ENCODE results near the gene HYOU1.
A peak's percentile ranks its signal among the peaks of the same experiment; 100 is the strongest.
"Not testable (repeated sequence)": the region's sequence is repeated elsewhere in the genome, so short reads cannot be mapped to it uniquely, and the experiment has no call there.

HYOU1 gene

DNA sequence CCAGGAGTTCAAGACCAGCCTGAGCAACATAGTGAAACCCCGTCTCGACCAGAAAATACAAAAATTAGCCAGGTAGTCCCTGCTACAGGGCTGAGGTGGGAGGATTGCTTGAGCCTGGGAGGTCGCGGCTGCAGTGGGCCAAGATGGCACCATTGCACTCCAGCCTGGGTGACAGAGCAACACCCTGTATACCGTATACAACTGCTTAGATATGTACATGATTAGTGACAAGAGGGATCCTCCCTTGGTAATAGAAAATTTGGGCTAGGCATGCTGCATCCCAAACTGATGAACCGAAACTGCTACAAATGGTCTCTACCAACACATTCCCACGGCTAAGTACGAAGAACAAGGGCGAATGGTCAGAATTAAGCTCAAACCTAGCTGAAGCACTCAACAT is 14.1 kb downstream of the HYOU1 start:
- DNase-seq: no peak

DNA sequence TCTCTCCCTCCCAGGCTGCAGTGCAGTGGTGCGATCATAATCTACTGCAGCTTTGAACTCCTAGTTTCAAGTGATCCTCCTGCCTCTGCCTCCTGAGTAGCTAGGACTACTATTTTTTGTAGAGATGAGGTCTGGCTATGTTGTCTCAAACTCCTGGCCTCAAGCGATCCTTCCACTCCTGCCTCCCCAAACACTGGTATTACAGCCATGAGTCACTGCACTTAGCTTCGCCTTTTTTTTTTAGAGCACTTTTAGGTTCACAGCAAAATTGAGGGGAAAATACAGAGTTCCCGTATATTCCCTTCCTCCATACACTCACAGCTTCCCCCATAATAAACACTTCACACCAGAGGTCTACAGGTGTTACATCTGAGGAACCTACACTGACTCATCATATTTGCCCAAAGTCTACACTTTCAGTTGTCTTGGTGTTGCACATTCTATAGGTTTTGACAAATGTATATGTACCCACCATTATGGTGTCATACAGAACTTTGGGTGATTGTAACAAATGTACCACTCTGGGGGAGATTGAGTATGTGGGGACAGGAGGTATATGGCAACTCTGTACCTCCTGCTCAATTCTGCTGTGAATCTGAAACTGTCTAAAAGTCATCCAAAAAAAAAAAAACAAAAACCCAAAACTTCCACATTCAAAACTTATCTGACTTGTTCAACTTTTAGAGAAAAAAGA is 15.0 kb downstream of the HYOU1 start:
- no peak for DNase-seq

DNA sequence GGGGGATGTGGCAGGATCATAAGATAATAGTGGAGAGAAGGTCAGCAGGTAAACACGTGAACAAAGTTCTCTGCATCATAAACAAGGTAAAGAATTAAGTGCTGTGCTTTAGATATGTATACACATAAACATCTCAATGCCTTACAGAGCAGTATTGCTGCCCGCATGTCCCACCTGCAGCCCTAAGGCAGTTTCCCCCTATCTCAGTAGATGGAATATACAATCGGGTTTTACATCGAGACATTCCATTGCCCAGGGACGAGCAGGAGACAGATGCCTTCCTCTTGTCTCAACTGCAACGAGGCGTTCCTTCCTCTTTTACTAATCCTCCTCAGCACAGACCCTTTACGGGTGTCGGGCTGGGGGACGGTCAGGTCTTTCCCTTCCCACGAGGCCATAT is 17.5 kb downstream of the HYOU1 start:
- DNase-seq: not testable (repeated sequence)

DNA sequence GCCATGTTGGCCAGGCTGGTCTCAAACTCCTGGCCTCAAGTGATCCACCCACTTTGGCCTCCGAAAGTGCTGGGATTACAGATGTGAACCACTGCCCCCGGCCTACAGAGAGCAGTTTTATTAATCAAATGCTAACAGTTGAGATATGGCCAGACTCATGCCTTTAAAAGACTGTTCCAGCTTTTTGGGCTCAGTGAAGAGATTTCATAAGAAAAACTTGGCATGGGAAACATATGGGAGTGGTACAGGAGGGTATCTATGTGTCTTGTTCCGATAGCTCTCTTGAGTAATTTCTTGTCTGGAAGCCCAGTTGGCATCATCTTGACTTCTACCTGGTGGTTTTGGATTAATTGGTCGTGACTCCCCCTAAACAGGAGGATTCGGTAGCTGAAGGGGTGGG is 18.1 kb downstream of the HYOU1 start:
- DNase-seq: no peak

DNA sequence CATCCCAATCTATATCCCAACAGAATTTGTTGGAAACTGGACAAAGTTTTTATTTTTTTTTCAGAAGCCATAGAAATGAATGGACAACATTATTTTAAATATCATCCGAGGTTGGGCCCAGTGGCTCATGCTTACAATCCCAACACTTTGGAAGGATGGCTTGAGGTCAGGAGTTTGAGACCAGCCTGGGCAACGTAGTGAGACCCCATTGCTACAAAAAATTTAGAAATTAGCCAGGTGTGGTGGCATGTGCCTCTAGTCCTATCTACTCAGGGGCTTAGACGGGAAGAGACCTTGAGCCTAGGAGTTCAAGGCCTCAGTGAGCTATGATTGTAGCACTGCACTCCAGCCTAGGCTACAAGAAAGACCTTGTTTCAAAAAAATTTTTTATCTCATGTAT is 22.2 kb downstream of the HYOU1 start:
- DNase-seq: no peak

DNA sequence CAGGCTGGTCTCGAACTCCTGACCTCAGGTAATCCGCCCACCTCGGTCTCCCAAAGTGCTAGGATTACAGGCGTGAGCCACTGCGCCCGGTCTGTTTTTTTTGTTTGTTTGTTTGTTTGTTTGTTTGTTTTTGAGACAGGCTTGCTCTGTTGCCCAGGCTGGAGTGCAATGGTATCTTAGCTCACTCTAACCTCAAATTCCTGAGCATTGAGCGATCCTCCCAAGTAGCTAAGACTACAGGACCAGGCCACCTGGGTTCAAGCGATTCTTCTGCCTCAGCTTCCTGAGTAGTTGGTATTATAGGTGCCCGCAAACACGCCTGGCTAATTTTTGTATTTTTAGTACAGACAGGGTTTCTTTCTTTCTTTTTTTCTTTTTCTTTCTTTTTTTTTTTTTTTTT is 23.6 kb downstream of the HYOU1 start:
- not testable (repeated sequence) for DNase-seq

DNA sequence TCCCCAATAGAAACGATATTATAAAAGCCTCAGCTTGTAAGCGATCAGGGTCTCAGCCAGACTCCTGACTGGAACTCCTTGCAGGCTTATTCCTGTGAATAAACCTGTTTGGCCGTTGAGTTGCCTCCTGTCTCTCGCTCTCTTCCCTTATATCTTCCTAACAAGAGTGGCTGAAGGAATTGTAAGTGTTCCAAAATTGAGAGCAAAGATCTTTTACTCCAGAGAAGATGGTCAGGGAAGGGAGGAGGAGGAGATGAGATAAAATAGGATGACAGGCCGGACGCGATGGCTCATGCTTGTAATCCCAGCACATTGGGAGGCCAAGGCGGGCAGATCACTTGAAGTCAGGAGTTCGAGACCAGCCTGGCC is 25.1 kb downstream of the HYOU1 start:
- DNase-seq: no peak

DNA sequence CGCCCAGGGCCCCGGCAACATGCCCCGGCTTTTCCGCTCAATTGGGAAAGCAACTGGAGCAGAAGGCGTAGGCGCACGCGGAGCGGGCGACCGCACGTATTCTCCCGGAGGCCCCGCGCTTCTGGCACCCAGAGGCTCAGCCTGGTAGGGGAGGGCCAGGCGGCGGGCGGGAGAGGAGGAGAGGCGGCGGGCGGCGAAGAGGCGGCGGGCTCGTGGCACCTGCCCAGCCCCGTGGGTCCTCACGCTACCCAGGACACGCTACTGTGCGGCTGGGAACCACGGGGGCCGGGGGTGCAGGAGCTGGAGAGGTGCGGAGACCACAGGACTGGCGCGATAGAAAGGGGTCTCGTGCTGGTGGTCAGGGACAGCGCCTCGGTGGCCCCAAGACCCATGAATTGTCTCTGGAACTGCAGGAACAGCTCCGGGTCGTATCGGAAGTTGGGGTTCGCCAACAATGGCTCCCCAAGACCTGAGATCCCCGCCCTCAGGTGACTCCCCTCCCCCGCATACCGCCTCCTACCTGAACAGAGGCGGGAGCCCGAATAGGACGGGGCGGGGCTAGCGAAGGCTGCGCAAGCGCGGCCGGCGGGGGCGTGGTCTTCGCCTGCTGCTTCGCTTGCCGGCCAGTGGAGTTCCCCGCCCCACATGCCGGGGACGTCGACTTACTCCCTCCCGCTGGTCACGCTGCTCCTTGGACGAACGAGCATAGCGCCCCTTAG is 26.5 kb downstream of the HYOU1 start, which contains the start of gene SLC37A4:
TSS of gene SLC37A4 (minus strand) at position 549 of the 719 bp plus-strand sequence.
- DNase-seq: peak; percentile 90 to 91

DNA sequence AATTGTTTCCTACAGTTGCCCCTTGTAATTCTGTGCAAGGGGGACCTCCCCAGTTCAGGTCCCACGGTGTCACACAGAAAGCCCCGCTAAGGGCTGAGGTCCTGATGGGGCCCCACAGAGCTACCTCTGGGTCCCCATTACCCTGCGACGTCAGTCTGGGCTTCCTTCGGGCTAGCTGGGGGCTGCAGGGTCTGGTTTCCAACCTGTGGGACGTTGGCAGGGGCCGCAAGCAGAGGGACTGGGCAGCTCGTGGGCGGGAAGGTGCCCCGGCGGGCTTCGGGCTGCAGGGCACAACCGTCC is 27.0 kb downstream of the HYOU1 start:
- no peak for DNase-seq

DNA sequence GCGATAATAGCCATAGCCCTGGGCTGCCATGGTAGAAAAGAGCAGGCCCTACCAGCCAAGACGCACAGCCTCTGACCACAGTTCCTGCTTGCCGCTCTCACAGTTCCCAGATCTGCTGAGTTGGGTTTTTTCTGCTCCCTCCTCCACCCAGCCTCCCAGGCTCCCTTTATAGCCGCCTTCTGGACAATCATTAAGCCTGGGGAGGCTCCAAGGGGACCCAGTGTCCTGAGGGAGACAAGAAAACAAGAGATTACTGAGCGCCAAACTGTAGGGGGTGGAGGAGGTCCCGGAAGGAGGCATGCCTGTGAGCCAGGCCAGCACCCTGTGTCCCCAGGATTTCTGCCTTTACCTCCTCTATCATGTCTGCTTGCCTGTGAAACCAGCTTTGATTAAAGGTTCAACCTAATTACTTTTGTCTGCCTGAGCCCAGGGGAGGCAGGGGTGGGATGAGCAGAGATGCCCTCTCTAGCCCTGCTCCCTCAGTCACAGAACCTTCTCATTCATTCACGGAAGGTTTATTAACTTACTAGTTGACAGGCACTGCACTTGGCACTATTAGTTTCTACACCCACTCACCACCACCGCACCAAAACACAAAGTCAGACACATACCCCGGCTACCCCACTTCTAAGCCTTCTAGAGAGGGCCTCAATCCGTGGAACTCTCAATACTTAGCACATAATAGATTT is 27.5 kb downstream of the HYOU1 start:
- no peak for DNase-seq

DNA sequence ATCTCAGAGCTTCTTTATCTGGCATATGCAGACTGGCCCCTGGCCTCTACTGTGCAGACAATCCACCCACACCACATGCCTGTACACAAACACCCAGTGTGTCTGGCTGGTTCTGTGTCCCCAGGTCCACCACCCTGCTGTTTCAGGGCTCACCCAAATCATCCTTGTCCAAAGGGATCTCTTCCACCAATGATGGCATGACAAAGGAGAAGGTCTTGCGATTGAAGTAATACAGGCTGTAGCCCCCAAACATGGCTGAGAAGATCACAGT is 28.0 kb downstream of the HYOU1 start:
- DNase-seq: no peak

DNA sequence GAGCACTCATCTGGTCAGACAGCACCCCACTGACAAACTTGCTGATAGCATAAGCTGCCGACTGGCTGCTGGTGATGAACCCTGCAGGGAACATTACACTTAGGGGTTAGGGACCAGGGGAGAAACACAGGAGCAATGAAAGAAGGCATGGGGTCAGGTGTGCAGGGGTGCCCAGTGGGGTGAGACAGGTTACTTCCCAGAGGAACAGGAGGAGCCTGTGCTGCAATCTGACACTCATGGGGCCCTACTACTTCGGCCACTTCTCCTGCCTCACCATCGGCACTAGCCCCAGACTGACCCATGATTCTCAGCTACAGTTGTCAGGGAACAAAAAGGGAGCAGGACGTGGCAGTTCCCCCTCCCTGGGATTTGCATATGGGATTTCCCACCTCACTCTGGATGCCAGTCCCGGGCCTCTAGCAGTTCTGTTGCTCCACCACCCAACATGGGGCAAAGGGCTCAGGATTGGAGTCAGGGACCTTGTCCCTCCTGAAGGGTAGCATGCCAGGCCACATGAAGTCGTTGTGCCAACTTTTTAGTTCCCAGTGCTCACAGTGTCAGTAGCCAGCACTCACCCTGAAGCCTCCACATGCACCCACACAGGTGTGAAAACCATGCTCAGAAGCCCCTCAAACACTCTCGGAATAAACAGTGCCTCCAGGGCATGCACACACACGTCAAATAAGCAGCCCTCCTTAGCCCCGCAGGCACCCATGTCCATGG is 28.5 kb downstream of the HYOU1 start:
- no peak for DNase-seq

DNA sequence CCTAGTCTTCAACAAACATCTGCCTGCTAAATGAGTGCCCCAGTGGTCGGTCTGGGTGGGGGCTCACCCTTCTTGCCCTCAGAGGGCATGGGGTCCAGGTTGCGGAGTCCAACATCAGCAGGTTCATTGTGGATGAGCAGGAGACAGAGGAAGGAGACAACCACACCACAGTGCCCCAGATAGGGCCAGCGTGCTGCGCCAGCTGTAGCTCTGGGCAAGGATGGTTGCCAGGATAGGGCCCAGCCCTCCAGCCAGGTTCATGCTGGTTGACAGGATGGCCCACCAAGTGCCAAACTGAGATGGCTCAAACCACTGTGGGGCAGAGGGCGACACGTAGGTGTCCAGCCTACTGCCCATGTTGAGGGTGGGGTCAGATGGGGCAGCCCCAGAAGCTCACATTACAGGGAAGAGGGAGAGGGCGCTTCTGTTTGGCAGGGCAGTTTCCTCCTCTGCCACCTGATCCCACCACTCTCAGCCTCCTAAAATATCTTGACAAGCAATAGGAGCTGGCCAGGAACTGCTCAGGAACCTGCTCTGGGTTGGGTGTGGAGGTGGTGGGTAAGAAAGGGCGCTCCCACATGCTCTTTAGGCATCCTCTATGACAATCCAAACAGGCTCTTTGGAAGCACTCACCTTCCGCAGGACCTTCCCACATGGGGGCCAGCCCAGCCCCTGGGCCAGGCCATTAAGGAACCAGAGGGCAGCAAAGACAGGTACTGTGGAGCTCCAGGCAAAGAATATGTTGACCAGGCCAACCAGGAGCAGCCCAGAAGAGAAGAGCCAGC is 29.3 kb downstream of the HYOU1 start:
- no peak for DNase-seq

DNA sequence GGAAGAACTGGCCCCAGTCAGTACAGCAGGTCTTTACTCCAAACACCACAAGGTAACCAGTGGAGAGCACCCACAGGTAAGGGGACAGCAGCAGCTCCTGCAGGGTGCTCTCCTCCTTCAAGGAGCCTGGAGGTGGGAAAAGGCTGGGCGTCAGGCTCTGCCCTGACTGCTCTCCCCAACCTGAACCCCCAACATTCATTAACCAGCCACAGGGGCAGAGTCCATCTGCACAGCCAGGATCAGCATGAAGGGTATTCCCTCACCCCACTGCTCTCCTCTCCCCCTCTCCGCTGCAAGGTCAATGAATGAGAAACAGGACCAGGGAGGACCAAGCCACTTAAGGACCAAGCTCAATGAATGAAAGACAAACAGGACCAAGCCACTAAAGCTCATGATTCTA is 30.0 kb downstream of the HYOU1 start:
- DNase-seq: no peak

DNA sequence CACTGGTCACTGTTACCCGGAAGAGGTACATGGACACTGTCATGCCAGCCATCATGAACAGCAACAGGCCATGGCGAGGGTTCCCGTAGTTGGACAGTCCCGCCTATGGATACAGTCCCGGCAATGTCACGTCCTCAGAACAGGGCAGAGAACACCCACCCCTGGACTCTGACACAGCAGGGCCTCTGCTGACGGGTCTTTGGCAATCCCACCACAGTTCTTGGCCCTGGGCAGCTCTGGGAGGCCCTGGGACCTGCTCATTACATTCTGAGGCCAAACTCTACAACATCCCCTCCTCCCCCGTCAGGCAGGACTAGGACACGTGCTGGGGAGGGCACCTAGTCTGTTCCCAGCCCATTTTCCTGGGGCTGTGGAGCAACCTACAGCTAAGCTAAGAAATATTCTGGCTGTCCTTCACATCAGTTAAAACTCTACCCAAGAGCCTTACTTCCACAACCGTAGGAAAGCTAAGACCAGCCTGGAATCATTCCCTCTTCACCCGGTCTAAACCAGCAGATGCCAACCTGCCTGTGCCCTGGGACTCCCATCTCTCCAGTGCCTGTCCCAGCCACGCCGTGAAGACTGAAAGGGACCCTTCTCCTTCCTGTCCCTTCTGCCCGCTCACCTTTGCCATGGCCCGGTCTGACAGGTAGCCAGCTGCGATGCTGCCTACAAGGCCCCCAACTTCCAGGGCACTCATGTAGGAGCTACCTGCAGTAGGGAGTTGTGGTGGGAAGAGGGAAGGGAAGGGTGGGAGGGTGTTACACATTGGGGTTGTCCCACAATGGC is 30.8 kb downstream of the HYOU1 start:
- DNase-seq: no peak

DNA sequence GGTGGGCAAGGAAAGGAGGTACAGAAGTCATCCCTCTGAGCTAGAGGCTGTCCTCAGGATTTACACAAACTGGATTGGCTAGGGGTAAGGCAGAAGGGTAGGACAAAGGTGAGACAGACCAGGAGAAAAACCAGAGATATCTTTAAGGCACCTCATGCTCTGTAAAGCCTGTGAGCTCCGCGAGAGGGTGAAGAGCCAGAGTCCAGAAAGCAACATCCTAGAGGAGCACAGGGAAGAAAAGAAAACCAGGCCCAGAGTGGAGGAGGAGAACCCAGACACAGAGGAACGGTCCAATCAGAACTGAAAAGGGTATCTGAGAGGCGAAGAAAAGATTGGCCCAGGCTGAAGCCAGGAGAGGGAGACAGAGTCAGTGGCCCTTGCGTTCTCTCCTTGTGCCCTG is 31.5 kb downstream of the HYOU1 start:
- DNase-seq: no peak

DNA sequence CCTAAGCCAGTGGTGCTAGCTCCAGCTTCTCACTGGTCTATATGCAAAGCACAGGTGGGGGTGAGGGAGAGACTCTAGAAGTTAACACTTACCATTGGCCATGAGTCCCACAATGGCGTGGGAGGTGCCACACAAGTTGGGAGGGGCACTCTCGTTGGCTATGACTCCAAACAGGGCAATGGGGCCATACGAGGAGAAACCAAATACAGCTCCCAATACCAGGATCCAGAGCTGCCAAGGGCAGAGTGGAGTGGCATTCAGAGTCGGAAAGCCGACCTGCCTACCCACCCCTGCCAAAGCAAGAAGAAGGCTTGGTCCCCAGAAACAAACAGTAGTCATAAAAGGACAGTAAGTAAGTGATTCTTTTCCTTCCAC is 31.9 kb downstream of the HYOU1 start:
- no peak for DNase-seq

DNA sequence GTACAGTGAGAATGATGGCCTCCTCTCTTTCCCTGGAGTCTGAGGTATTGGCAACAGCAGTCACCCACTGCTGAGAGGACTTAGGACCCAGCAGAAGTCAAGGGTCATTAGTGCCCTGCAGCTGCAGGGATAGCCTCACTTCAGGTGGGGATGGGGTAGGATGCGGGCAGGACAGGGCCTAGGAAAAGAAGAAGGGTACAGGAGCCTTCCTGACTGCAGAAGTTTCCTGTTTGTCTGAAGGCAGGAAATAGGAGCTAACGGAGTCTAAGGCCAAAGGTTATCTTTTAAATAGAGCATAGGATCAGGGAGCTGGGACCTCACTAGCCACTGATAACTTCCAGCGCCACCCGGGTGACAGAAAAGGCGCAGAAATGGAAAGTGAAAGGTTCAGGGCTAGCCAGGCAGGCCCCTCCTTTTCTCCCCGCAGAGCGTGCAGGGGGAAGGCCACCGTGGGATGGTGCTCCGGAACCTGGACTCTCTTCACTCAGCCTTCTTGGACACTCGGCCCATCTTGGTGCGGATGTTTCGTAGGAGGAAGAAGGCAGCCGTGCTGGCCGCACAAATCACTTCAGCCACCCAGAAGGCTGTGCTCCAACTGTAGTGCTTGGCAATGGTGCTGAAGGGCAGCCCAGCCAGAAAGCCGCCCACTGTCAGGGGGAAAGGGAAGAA is 32.4 kb downstream of the HYOU1 start:
- DNase-seq: no peak

DNA sequence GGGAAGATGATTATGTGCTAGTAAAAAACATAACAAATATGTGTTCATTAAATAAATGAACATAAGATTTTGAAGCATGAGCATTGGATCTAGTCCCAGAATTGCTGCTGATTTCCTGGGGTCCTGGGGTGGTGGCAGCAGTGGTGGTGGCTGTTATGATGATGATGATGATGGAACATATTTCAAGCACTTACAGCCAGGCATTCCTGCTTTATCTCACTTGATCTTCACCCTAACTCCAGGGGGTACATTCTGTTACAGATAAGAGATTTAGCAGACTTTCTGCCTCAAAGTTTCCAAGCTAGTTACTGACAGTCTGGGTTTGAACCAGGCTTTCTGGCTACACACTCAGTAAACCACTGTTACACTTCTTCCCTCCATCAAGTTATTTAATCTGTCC is 33.3 kb downstream of the HYOU1 start:
- no peak for DNase-seq

DNA sequence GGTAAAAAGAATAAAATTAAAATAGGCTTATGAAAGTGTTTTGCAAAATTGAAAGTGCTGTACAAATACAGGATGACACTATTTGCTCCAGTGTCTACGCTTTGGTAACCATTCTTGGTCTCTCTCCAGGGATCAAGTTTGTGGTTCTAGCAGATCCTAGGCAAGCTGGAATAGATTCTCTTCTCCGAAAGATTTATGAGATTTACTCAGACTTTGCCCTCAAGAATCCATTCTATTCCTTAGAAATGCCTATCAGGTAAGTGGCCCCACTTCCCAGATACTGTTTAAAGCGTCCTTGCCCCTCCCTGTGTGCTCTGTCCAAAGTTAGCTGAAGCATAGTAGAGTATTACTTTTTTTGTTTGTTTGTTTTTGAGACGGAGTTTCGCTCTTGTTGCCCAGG is 35.4 kb downstream of the HYOU1 start:
- no peak for DNase-seq

DNA sequence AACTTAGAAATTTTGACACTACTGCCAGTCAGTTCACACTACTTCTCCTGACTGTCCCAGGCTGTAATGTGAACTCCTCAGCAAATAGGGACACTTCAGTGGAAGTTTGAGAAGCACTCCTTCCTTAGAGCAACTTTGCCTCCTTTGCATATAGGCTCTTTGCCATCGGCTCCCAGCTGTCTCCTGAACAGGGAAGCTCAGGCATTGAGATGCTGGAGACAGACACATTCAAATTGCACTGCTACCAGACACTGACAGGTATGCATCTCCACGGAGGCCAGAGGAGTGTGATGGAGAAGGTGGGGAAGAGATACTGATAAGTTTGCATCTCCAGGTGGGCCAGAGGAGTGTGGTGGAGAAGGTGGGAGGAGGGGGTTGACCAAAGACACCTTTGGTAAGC is 37.0 kb downstream of the HYOU1 start:
- no peak for DNase-seq
